Hindlimb muscle (tissue), 1 donor: ENCODE results near the gene SANBR. TPM values are rescaled to one million over a fixed set of nuclear protein-coding genes. Genes with fewer than 3 reads are reported as not detected.

ENCODE experiments used
- DNase-seq: peaks from one replicate; pipeline ENCODE4 v3.0.0-alpha.2; 2013
- polyA plus RNA-seq: library from polyadenylated mRNA; unstranded; fragments of 120-200 nt; gene quantifications from one replicate; pipeline ENCODE4 v1.2.1, GENCODE V29; 2013; ENCODE audit not compliant: insufficient read length

Gene SANBR
- polyA plus RNA-seq, 1 donor, result 12.2 TPM

DNA sequence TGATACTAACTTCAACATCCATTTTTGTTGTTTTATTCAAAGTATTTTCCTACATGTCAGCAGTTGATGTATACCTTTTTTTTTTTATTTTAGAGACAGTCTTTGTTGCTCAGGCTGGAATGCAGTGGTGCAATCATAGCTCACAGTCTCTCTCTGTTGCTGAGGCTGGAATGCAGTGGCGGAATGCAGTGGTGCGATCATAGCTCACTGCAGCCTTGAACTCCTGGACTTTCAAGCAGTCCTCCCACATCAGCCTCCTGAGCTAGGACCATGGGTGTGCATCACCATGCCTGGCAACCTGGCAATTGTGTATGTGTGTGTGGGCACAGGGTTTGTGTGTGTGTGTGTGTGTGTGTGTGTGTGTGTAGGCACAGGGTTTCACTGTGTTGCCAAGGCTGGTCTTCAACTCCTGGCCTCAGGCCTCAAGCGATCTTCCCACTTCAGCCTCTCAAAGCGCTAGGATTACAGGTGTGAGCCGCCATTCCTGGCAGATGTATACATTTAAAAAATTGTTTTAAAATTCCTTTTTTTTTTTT is 24.8 kb downstream of the SANBR start:
- no peak for DNase-seq

DNA sequence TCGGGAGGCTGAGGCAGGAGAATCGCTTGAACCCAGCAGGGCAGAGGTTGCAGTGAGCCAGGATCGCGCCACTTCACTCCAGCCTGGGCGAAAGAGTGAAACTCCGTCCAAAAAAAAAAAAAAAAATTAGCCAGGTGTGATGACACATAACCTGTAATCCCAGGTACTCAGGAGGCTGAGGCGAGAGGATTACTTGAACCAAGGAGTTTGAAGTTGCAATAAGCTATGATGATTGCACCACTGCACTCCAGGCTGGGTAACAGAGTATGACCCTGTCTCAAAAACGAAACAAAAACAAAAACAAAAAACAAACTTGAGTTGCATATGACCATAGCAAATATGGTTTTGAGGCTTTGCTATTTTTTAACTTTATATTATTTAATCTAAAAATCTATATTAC is 25.8 kb downstream of the SANBR start:
- no peak for DNase-seq

DNA sequence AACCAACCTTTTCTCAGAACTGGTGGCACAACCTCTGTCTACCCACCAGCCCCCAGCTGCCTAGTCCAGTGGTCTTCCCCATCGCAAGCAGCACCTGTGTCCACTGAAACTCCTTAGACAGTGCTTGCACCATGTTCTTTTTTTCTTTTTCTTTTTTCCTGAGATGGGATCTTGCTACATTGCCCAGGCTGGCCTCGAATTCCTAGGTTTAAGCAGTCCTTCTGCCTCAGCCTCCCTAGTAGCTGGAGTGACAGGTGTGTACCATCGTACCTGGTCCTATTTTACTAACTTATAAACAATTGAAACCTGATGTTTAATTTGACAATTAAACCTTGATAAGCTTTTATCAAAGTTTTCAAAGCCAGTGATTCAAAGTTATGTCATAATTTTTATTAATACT is 30.8 kb downstream of the SANBR start:
- no peak for DNase-seq

DNA sequence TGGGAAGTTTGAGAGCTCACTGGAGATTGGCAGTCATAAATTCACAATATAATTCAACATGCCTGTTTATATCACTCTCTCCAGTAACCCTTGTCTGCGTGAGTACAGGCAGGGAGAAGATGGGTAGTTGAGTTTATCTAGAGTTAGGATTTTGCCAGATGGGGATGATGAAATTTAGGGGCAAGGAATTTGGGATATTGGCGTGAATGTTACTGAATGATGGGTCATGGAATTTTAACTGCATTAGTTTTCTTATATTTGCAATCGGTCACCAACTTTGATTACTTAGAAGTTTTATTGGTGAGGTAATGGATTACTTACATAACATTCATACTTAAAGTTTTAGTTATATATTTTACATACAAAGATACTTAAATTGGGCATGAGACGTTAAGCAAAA is 35.1 kb downstream of the SANBR start:
- no peak for DNase-seq

DNA sequence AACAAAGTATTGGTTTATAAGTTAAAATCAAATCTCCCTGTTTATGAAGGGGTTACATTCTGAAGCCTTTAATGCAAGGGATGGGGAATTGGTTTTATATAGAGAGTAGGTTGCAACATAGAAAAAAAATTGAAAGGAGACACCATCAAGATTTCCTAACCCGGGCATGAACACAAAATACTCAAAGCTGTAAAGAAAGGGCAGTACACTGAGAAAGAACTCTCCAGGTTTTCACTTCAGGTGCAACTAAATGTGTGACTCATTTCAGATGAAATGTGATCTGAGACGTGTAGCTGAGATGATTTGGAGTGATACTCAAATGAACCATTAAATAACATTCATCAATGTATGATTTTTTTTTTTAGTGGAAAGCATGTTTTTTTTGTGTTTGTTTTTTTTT is 43.6 kb downstream of the SANBR start:
- DNase-seq, result no peak

DNA sequence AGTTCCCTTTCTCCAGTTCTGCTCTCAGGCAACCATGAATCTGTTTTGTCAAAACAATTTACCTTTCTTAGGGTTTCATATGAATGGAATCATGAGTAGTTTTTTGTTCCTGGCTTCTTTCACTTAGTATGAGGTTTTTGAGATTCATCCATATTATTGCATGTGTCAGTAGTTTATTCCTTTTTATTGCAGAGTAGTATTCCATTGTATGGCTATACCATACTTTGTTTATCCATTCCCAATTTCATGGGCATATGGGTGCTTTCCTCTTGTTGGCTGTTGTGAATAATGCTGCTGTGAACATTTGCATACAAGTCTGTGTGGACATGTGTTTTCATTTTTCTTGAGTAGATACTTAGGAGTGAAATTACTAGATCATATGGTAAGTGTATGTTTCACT is 46.0 kb downstream of the SANBR start:
- no peak for DNase-seq

DNA sequence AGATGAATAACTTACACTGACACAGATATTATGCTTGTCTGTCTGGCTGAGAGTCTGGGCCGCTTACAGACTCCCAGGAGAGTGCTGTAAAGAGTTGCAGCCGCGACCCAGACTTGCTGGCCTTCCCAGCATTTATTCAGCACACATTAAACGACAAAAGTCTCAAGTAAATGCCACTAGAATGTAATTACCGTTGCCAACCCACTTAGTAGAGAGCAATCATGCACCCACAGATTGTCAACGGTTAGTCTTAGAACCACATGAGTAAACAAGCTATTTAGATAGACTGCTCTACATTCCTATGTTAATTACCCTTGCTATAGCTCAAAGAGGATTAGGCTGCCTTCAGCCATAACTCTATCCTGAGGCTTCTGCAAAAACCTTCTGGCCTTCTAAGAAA is 48.5 kb downstream of the SANBR start:
- DNase-seq, result no peak

Other genes starting within 250 kb of the SANBR start
- gene REL, start 184.3 kb upstream of the SANBR start, polyA plus RNA-seq, result 5.2 TPM
- 20.7 TPM for gene PEX13, start 48.2 kb upstream of the SANBR start, polyA plus RNA-seq
- gene PUS10, start 47.6 kb upstream of the SANBR start, polyA plus RNA-seq, result 5.9 TPM
- 20.9 TPM for gene C2orf74, start 96.3 kb downstream of the SANBR start, polyA plus RNA-seq